GM13977 (cell line): ENCODE results near the gene NARF.

ENCODE experiments used
- DNase-seq: peaks from one replicate; pipeline ENCODE4 v3.0.0; 2012; ENCODE audit warnings: low spot score
- in situ Hi-C: fragments of 300-500 bp; cut with MboI; formaldehyde crosslinking; loops from one replicate; pipeline ENCODE4 v1.12.0; 2022; ENCODE audit warnings: low sequenced_read_pairs, low pct_unique_long_range_greater_than_20kb, mixed read lengths, inconsistent platforms; ENCODE audit not compliant: unreplicated experiment
- TF ChIP-seq, protein P1 (sequence below): IDR thresholded peaks from 2 replicates; pipeline ENCODE4 v1.5.1; 2012; ENCODE audit warnings: mild to moderate bottlenecking, control low read depth; ENCODE audit not compliant: insufficient read depth; ENCODE audit errors: extremely low read depth, missing control alignments

Gene NARF

DNA sequence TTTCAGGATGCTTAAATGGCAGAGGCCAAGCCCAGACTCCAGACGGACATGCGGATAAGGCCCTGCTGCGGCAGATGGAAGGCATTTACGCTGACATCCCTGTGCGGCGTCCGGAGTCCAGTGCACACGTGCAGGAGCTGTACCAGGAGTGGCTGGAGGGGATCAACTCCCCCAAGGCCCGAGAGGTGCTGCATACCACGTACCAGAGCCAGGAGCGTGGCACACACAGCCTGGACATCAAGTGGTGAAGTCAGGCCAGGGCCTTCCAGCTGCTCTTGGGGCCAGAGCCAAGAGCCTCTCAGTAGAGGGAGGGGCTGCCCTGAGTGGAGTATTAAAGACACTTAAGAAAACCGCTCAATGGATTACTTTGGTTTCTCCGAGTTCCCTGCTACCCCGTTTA lies 29.4 kb downstream of the NARF start:
- in situ Hi-C loops, result no loop called here
- TF ChIP-seq, protein P1, sequence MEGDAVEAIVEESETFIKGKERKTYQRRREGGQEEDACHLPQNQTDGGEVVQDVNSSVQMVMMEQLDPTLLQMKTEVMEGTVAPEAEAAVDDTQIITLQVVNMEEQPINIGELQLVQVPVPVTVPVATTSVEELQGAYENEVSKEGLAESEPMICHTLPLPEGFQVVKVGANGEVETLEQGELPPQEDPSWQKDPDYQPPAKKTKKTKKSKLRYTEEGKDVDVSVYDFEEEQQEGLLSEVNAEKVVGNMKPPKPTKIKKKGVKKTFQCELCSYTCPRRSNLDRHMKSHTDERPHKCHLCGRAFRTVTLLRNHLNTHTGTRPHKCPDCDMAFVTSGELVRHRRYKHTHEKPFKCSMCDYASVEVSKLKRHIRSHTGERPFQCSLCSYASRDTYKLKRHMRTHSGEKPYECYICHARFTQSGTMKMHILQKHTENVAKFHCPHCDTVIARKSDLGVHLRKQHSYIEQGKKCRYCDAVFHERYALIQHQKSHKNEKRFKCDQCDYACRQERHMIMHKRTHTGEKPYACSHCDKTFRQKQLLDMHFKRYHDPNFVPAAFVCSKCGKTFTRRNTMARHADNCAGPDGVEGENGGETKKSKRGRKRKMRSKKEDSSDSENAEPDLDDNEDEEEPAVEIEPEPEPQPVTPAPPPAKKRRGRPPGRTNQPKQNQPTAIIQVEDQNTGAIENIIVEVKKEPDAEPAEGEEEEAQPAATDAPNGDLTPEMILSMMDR, result no peak
- DNase-seq, result no peak

DNA sequence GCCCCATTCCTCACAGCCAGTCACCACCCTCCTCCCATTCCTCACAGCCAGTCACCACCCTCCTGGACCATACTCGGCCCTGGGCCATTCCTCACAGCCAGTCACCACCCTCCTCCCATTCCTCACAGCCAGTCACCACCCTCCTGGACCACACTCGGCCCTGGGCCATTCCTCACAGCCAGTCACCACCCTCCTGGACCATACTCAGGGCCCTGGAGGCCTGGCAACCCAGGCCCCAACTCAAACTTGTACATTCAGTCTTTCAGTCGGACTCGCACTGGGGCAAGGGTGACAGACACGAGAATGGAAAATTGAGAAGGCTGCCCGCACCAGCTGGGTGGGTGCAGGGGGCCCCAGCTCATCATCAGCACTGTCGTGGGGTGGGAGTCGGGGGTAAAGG lies 30.6 kb downstream of the NARF start:
- DNase-seq, result no peak
- in situ Hi-C loops, result no loop called here
- TF ChIP-seq, protein P1, result no peak

GRCh38 chr17:82489851-82490511 lies 31.4 kb downstream of the NARF start:
- TF ChIP-seq, protein P1, result no peak
- no peak for DNase-seq
- in situ Hi-C loops, result no loop called here

GRCh38 chr17:82490512-82491195 lies 32.1 kb downstream of the NARF start:
- DNase-seq, result no peak
- in situ Hi-C loops, result no loop called here
- TF ChIP-seq, protein P1, result no peak

GRCh38 chr17:82491196-82491530 lies 32.6 kb downstream of the NARF start:
- TF ChIP-seq, protein P1, result no peak
- no peak for DNase-seq
- in situ Hi-C loops, result no loop called here

GRCh38 chr17:82491533-82491932 lies 33.0 kb downstream of the NARF start:
- TF ChIP-seq, protein P1, result no peak
- no peak for DNase-seq
- in situ Hi-C loops, result no loop called here
